Smooth muscle cell of the brain vasculature (primary cell): ENCODE measurements around the gene EPS8.

ENCODE experiments used
- DNase-seq: peaks from one replicate; pipeline ENCODE4 v3.0.0-alpha.2; 2012; ENCODE audit warnings: low read depth, low spot score

Gene EPS8

DNA sequence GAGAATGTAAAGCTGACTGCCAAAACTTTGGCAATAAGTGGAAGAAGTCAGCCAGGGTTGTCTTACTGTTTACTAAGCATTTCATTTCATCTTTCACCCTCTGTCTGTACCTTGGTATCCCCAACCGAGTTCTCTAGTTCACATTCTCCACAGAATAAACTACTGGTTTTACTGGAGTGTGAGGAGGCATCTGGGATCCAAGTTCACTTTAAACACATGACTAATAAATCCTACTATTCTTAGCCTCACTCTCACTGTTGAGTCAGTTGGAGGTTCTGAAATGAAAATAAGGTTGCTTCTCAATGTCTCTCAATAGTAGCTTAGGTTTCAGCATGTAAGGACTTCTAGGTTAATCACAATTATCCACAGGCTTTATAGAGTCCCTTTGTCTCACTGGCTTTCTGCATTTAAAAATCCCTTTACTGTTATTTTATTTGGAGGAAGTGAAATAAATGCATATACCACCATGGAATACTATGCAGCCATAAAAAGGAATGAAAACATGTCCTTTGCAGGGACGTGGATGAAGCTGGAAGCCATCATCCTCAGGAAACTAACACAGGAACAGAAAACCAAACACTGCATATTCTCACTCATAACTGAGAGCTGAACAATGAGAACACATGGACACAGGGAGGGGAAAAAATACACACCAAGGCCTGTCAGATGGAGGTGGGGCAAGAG lies 95.8 kb downstream of the EPS8 start:
- no peak for DNase-seq

- no peak for DNase-seq
Measured at GRCh38 chr12:15691388-15691787, 97.8 kb downstream of the EPS8 start.

- no peak for DNase-seq
Measured at GRCh38 chr12:15690320-15690719, 98.9 kb downstream of the EPS8 start.

DNA sequence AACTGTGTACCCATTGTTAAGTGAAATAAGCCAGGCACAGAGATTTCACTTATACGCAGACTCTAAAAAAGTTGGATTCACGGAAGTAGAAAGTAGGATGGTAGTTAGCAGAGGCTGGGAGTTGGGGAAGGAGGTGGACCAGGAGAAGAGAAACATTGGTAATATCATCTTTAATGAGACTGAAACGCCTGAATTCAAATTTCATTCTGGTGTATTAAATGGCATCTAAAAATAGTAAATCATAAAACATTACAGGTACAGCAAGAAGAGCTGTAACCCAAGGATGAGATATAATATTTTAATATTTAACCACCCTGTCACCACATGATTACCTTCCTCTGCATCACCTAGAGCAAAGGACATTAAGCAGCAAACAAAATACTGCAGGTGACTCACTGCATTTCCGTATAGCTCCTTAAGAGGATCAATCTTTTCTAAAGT lies 99.4 kb downstream of the EPS8 start:
- DNase-seq, result no peak

- no peak for DNase-seq
Measured at GRCh38 chr12:15688838-15689625, 100.2 kb downstream of the EPS8 start.

GRCh38 chr12:15688202-15688736 lies 100.9 kb downstream of the EPS8 start:
- no peak for DNase-seq

GRCh38 chr12:15687583-15687982 lies 101.6 kb downstream of the EPS8 start:
- no peak for DNase-seq

GRCh38 chr12:15684896-15685658 lies 104.1 kb downstream of the EPS8 start:
- no peak for DNase-seq

DNA sequence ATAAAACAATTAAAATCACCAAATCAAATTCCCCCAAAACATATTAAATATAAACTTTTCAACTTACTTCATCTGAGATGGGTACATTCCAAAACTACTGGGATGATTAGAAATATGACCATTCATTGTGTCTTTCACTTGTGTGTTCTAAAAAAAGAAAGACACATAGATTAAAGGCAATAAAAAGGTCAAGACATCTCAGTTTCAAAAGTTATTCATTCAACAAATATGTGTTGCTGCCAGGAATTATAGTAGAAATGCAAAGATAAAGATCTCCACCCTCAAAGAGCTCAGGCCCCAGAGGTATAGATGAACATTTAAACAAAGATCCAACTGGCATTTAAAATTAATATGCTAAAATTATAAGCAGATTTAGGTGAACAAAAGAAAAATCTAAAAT lies 106.4 kb downstream of the EPS8 start:
- no peak for DNase-seq

DNA sequence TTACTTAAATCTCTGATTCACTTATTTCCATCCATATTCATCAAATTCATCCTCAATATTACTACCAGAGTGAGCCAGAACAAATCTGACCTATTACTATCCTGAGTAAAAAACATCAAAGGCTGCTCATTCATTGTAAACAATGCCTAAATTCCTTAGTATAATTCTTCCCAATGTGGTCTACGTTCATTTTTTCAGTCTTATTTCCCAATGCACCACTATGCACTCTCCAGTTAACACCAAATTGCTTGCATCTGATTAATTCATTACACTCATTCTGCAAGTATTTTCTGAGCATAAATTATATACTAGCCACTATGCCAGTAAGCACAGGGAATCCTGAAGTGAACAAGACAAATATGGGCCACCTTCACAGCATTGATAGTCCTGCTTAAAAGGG lies 110.0 kb downstream of the EPS8 start:
- DNase-seq, result no peak

- DNase-seq, result no peak
Measured at GRCh38 chr12:15677726-15678201, 111.4 kb downstream of the EPS8 start.

- DNase-seq, result no peak
Measured at GRCh38 chr12:15677228-15677627, 112.0 kb downstream of the EPS8 start.

DNA sequence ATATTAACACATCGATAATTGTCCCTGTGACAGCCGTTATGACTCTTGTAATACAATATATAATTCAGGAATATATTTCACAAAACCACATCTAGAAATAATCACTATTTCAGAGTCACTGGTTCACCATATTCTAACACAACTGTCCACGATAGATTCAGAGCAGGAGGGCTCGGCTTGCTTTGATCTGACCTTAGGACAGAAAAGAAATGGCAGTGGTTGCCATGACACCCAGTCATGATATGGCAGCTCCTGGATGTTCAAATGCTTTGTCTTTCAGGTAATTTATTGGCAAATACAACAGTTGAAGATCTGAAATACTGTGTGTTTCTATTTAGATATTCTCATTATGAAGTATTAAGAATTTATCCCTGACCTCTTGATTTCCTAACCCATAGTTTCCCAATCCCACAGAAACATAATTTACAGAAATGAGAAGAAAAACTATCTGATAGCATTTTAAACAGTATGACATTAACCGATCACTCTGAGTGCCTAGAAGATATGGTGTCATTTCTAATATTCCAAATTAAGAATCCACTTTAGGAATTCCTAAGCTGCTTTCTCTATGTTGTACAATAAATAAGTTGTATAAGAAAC lies 116.4 kb downstream of the EPS8 start:
- DNase-seq, result no peak

DNA sequence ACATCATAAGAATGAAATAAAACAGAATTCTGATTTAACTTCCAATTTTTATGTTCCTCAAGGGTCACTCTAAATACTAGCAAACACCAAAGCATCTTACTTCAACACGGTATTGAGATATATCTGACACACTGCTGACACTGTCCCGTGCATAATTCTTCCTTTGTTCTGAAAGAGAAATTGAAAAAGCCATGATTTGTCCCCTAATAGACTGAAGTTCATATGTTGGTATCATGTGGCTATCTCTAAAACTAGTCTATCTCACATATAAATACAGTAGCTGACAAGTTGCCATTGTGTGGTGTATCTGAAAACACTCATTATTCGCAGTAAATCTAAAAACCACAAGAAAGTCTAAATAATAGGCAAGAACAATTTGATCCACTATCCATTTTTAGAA lies 118.4 kb downstream of the EPS8 start:
- no peak for DNase-seq

- DNase-seq, result no peak
Measured at GRCh38 chr12:15669256-15669948, 119.8 kb downstream of the EPS8 start.

- no peak for DNase-seq
Measured at GRCh38 chr12:15664491-15664890, 124.7 kb downstream of the EPS8 start.

DNA sequence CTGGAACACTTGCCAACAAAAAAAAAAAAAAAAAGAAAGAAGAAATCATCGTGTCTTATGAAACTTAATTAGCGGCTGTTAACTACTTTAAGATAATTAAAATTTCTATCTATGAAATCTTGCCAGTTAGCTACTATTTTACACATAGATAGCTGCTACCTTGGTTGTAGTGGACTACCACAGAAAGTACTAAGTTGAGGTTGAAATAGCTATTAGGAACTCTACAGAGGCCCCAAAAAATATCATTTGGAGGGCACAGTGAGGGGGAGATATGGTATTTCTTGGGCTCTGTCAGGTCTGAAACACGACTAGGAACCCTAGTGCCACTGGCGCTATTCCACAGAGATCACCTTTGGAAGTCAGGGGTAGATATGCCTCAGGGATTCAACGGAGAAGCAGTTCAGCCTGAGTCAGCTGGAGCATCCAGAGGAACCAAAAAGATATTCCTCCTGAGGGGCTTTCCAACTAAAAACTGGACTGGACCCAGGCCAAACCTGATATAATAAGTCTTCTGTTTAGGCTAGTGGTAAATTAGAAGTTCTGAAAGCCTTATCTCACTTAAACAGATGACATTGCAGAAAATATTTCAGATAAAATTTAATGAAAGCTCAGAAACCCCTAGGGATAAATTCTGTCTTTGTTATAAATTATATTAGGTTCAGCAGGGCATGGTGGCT lies 126.1 kb downstream of the EPS8 start:
- DNase-seq, result no peak

GRCh38 chr12:15662303-15662980 lies 126.7 kb downstream of the EPS8 start:
- DNase-seq, result peak; percentile 33

- no peak for DNase-seq
Measured at GRCh38 chr12:15651371-15651770, 137.8 kb downstream of the EPS8 start.
